HG03521 (cell line): ENCODE measurements around the gene LRCH3.
"Not testable (repeated sequence)": the region's sequence is repeated elsewhere in the genome, so short reads cannot be mapped to it uniquely, and the experiment has no call there.

Source experiments
- ATAC-seq: cut with Tn5 transposase; IDR thresholded peaks from one replicate; pipeline ENCODE4 v1.9.1; 2021; ENCODE audit warnings: mild to moderate bottlenecking, moderate library complexity; ENCODE audit not compliant: unreplicated experiment

Gene LRCH3

DNA sequence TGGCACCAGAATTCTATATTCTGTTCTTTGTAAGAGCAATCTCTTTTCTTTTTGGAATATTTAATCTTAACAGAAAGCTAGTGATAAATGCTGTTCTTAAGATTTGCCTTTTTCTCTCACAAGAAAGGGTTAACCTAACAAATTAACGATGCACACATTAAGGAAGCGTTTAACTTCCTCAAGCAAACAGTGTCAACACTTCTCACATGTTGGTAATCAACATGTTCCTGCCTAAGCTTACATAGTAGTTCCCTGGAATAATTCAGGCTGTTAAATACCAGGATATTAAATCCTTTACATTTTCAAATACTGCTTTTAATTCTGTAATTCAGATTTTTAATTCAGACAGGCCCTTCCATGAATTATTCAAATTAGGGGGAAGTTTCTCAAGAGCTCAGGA lies 91.5 kb downstream of the LRCH3 start:
- no peak for ATAC-seq

GRCh38 chr3:197883541-197883940 lies 92.5 kb downstream of the LRCH3 start:
- no peak for ATAC-seq

DNA sequence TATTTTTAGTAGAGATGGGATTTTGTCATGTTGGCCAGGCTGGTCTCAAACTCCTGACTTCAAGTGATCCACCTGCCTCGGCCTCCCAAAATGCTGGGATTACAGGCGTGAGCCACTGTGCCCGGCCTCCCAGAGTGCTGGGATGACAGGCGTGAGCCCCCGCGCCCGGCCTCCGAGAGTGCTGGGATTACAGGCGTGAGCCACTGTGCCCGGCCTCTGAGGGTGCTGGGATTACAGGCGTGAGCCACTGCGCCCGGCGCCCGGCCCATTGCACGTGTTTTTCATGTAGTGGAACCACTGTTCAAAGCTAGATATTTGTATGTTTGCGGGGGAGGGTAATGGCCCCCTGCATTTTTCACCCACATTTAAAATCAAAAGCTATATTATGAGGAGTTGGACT lies 93.3 kb downstream of the LRCH3 start:
- not testable (repeated sequence) for ATAC-seq

DNA sequence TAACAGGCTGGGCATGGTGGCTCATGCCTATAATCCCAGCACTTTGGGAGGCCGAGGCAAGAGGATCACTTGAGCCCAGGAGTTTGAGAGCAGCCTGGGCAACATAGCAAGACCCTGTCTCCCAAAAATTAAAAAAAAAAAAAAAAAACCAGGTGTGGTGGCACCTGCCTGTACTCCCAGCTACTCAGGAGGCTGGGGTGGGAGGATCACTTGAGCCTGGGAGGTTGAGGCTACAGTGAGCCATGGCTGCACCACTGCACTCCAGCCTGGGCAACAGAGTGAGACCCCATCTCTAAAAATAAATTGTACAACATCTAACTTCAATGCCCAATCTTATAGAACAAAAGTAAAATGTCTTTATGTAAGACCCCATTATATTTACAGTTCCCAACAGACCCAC lies 95.0 kb downstream of the LRCH3 start:
- not testable (repeated sequence) for ATAC-seq

DNA sequence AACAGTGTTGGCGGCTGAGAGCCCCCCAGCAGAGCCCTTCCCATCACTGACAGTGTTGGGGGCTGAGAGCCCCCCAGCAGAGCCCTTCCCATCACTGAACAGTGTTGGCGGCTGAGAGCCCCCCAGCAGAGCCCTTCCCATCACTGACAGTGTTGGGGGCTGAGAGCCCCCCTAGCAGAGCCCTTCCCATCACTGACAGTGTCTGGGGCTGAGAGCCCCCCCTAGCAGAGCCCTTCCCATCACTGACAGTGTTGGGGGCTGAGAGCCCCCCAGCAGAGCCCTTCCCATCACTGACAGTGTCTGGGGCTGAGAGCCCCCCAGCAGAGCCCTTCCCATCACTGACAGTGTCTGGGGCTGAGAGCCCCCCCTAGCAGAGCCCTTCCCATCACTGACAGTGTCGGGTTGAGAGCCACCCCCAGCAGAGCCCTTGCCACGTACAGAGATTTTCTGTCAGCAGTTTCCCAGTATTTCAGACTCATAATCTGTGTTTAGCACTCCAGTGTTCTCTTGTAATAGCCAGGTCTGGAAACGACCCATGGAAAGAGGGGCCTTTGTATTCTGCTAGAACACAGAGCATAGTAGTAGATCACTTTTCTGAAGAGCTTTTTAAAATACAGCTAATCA lies 96.5 kb downstream of the LRCH3 start:
- not testable (repeated sequence) for ATAC-seq

- no peak for ATAC-seq
Measured at GRCh38 chr3:197888511-197888910, 97.5 kb downstream of the LRCH3 start.

GRCh38 chr3:197889204-197889930 lies 98.3 kb downstream of the LRCH3 start:
- no peak for ATAC-seq

DNA sequence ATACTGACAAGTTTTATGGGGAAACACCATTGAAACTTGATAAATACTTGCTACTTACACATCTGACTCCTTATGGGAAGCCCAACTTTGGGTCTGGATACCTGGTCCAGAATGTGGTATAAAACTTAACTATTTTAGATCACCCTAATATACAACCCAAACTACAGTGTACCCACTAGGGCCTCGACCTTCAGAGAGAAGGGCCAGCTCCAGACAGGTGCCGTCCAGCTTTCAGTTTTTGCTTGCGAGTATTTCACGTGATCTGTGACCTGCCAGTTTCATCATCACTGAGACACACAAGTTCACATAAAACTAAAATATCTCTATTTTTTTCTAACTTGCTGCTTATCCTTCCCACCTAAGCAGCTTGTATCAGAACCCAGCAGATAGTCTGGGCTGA lies 99.6 kb downstream of the LRCH3 start:
- ATAC-seq: no peak

DNA sequence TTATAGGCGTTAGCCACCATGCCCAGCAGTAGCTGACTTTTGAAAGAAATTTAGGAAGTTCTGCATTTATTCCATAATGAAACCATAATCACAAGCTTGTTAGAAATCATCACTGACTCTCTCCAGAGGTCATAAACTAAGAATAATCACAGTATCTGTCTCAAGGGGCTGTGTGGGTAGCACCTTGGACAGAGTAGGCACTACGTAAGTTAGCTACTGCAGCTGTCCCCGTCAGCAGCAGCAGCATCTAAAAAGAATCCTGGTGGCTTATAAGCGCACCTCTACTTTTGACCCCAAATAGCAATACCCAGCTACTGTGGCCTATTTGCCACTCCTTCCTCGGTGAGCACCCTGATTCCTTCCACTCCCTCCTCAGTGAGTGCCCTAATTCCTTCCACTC lies 101.1 kb downstream of the LRCH3 start:
- no peak for ATAC-seq

DNA sequence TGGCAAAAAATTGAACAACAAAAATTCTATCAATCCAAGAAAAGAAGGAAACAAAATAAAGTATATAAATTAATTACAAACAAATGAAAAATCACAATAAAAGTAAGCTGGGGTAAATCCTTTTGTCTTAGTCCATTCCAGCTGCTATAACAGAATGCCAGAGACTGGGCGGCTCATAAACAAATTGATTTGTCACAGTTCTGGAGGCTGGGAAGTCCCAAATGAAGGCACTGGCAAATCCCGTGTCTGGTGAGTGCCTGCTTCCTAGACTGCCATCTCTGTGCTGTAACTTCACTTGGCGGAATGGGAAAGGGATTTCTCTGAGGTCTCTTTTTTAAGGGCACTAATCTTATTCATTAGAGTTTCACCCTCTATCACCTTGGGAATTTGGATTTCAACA lies 105.4 kb downstream of the LRCH3 start:
- no peak for ATAC-seq

DNA sequence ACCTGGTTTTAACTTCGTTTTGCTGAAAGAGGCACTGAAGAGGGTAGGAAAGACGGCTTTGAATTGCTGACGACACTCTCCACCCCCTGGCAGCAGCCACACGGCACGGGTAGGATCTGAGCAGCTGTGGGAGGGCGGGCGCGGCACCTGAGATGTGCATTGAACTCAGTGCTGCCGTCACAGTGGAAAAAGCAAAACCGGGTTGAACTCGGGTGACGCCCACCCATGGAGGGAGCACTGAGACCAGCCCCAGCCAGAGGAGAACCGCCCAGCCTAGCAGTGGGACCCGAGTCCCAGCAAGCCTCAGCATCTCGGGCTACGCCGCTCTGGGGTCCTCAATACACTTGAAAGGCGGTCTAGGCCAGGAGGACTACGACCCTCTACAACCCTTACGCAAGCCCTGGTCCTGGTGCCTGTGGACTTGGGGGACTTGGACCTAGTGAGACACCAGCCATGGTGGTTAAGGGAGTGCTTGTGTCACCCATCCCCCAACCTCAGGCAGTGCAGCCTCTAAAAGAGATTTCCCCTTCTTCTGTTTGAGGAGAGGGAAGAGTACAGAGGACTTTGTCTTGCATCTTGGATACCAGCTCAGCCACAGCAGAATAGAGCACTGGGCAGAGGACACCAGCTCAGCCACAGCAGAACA lies 108.9 kb downstream of the LRCH3 start:
- ATAC-seq: no peak

DNA sequence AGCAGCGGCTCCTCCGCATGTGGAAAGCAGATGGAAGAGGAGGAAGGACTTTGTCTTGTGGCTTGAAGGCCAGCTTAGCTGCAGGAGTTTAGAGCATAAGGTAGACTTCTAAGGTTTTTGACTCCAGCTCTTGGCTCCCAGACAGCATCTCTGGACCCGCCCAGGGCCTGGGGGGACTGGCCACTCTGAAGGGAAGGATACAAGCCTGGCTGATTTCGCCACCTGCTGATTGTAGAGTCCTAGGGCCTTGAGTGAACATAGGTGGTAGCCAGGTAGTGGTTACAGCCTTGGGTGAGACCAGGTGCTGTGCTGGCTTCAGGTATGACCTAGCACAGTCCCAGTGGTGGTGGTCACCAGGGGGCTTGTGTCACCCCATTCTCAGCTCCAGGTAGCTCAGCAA lies 110.6 kb downstream of the LRCH3 start:
- no peak for ATAC-seq

DNA sequence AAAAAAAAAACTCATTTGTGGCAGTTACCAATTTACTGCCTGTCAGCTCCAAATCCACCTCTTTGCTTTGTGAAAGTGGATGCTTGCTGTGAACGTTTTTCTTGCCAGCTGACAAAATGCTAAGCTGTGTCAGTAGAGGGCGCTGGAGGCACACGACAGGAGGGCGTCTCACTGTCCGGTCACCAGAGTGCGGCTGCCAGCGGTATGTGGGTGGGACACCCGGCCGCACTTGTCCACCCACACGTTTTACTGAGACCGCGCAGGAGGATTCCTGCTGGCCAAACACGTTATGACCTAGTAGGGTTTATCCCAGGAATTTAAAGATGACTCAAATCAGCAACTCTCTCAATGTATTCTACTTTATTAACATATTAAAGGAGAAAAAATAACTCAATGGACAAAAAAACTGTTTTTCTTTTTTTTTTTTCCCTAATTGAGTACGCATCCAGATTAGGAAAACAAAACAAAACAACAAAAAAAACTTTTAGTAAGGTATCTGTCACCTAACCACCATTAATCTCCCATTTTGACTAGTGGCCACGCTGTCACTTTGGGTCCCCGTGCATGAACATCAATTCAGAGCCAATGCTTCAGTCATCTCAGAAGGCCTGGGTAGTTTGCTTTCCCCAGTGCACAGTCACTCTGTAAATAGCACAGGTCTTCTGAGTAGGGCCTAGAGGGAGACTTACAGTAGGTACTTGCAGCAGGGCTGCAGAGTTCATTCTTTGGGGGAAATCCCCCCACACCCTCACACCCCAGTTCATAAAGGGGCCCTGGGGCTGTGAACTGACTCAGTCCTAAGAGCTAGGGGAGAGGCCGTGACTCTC lies 115.2 kb downstream of the LRCH3 start:
- ATAC-seq: peak; percentile 70

DNA sequence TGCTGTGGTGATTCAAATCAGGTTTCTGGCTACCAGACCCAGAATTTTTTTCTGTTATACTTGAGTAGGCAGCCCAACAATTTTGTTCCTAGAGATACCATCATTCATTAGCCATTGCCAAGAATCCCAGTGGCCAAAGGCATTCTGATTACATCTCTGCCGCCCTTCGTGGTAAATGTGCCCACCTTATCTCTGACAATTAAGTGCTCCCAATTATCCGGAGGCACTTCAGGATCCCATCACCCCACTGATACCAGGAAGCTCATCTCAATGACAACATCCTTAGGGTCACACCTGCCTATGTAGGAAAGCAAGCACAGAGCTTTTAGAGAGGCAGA lies 115.8 kb downstream of the LRCH3 start:
- no peak for ATAC-seq

- ATAC-seq: no peak
Measured at GRCh38 chr3:197907196-197907595, 116.1 kb downstream of the LRCH3 start.

GRCh38 chr3:197908550-197908949 lies 117.5 kb downstream of the LRCH3 start:
- not testable (repeated sequence) for ATAC-seq

- no peak for ATAC-seq
Measured at GRCh38 chr3:197908957-197909701, 118.1 kb downstream of the LRCH3 start.

DNA sequence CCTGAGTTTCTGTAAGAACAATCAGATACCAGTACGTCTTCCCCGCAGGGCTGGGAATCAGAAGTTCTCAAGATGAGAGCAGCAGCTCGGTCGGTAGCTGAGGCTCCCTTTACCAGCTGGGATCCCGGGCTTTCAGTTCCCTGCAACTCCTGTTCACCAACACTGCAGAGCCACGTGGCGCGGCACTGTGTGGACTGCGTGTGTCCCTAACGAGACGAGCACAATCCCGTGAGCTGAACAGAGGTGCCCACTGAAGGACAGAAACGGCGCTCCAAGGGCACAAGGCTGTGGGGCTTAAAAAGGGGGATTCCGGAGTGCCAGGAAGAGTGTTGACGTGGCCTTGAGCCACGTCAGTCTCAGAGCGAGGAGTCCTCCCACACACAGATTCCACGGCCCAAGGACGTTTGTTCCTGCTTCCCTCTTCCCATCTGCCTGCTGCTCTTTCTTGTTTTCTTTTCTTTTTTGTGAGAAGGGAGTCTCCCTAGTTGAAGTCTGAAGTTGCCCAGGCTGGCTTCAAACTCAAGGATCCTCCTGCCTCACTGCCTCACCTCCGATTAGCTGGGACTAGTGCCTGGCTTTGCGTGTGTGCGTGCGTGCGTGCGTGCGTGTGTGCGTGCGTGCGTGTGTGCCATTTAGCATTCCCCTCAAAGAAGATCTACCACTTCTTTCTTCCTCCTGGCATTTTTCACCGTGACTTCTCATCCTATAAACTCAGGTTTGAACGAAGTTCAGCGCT lies 121.9 kb downstream of the LRCH3 start:
- ATAC-seq: no peak

DNA sequence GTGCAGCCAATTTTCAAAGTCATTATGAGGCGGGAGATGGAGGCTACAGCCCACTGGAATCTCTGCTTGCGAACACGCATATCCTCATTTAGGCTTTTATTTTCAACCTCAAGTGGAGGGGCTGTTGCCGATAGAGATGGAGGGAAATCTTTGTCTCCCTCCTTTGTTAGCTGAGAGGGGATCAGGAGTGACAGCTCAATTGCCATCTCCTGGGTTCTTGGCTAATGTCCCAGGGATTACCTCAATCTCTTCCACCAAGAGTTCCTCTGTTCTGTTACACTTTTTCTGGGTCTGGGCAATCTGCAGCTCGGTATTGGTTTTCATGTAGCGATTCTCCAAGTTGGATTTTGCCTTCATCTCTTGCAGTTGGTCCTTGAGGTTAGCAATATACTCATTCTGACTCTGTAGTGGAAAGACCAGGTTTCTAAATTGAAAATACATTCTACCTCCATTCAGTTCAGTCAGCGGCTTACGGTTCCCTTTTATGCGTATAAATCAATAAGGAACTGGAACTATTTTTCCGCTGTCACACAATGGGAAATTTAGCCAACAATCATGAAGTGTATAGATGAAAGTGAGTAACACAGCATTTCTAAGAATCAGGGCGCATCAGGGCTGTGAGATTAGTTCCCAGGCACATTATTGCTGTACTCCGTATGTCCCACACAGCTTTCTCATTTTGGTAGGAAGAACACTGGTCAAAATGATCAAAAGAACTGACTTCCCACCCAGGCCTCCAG lies 122.8 kb downstream of the LRCH3 start:
- ATAC-seq: no peak
